CD8-positive, alpha-beta memory T cell (primary cell): ENCODE data around the gene PPM1L. TPM values are rescaled to one million over a fixed set of nuclear protein-coding genes. Genes with fewer than 3 reads are reported as not detected.

Experiments
- CTCF ChIA-PET: fragments of 350-600 bp; sonication (Branson Sonifier 250); formaldehyde crosslinking; loops from one replicate; lab custom pipeline; 2021; ENCODE audit warnings: antibody characterized with exemption; lab: Charles Lee
- POLR2A ChIA-PET: fragments of 350-600 bp; sonication (Branson Sonifier 250); formaldehyde crosslinking; loops from one replicate; lab custom pipeline; 2021; ENCODE audit warnings: antibody characterized with exemption; lab: Charles Lee
- DNase-seq, 5 donors: peaks; one replicate each; pipeline versions ENCODE4 v3.0.0 to v3.0.0-alpha.2; 2020 to 2022; ENCODE audit warnings: mixed read lengths in 1 of 5
- H3K27ac ChIP-seq: one replicate; pipeline ENCODE4 v1.7.0; 2013; ENCODE audit warnings: low read depth, mild to moderate bottlenecking, low read length, moderate library complexity
- H3K27me3 ChIP-seq: 2 replicates; pipeline ENCODE4 v1.7.0; 2013; ENCODE audit warnings: low read length, mild to moderate bottlenecking; ENCODE audit not compliant: insufficient read depth, poor library complexity, severe bottlenecking
- H3K36me3 ChIP-seq: 2 replicates; pipeline ENCODE4 v1.7.0; 2013; ENCODE audit warnings: mild to moderate bottlenecking, low read length, moderate library complexity; ENCODE audit not compliant: insufficient read depth
- H3K4me1 ChIP-seq: 2 replicates; pipeline ENCODE4 v1.7.0; 2013; ENCODE audit warnings: mild to moderate bottlenecking, low read length, moderate library complexity; ENCODE audit not compliant: insufficient read depth
- H3K4me3 ChIP-seq: 2 replicates; pipeline ENCODE4 v1.7.0; 2013; ENCODE audit warnings: mild to moderate bottlenecking, low read length
- H3K9me3 ChIP-seq: 2 replicates; pipeline ENCODE4 v1.7.0; 2013; ENCODE audit warnings: mild to moderate bottlenecking, low read length
- H3K27ac Mint-ChIP-seq, 8 donors: one replicate each; pipeline ENCODE4 v1.8.0; 2020 to 2021; ENCODE audit warnings: mixed read lengths in 8 of 8, mild to moderate bottlenecking in 6 of 8, inconsistent platforms in 3 of 8, moderate library complexity in 3 of 8
- H3K27me3 Mint-ChIP-seq, 2 donors: one replicate each; pipeline ENCODE4 v1.8.0; 2020 to 2021; ENCODE audit warnings: mixed read lengths in 2 of 2, mild to moderate bottlenecking in 1 of 2, moderate library complexity in 1 of 2
- H3K36me3 Mint-ChIP-seq, 3 donors: one replicate each; pipeline ENCODE4 v1.8.0; 2020 to 2021; ENCODE audit warnings: mixed read lengths in 3 of 3, inconsistent platforms in 1 of 3, mild to moderate bottlenecking in 1 of 3
- H3K4me1 Mint-ChIP-seq, 3 donors: one replicate each; pipeline ENCODE4 v1.8.0; 2020 to 2021; ENCODE audit warnings: mixed read lengths in 3 of 3, inconsistent platforms in 1 of 3, mild to moderate bottlenecking in 1 of 3
- H3K4me3 Mint-ChIP-seq, 7 donors: one replicate each; pipeline ENCODE4 v1.8.0; 2020 to 2021; ENCODE audit warnings: mixed read lengths in 7 of 7, mild to moderate bottlenecking in 6 of 7, moderate library complexity in 4 of 7, inconsistent platforms in 2 of 7
- H3K9me3 Mint-ChIP-seq, 5 donors: one replicate each; pipeline ENCODE4 v1.8.0; 2020 to 2022; ENCODE audit warnings: mixed read lengths in 5 of 5, mild to moderate bottlenecking in 3 of 5, moderate library complexity in 2 of 5, inconsistent platforms in 1 of 5
- polyA plus RNA-seq: library from polyadenylated mRNA; unstranded; fragments of 300-500 nt; fragmentation: Illumina TruSeq; gene quantifications from one replicate; pipeline ENCODE4 v1.2.3, GENCODE V29; 2021
- total RNA-seq, 2 experiments: library from RNA; stranded (reverse); gene quantifications; one replicate each; pipeline ENCODE4 v1.2.3, GENCODE V29; 2021

Gene PPM1L
- total and polyA plus RNA-seq, 3 experiments from 2014 or later, result 1.3 to 4.4 (median 3.8) TPM

GRCh38 chr3:160874736-160875135, 118.7 kb downstream of the PPM1L start:
- POLR2A ChIA-PET, result no interaction called here
- H3K9me3 Mint-ChIP-seq, result peaks cover 0 to 16% (median 5%) of the 10 kb centered on the region in 5 donors
- peaks cover 0 to 4% of the 10 kb centered on the region in 2 donors for H3K27me3 Mint-ChIP-seq
- no peak overlapping the region for H3K4me3 Mint-ChIP-seq
- H3K4me1 Mint-ChIP-seq, result no peaks in the 10 kb centered on the region
- CTCF ChIA-PET, result no interaction called here
- H3K4me1 ChIP-seq, result no peaks in the 10 kb centered on the region
- no peaks in the 10 kb centered on the region for H3K9me3 ChIP-seq
- H3K27ac ChIP-seq, result no peak overlapping the region
- H3K4me3 ChIP-seq, result no peak overlapping the region
- no peaks in the 10 kb centered on the region for H3K27me3 ChIP-seq
- no peak for DNase-seq
- H3K36me3 ChIP-seq, result no peaks in the 10 kb centered on the region
- no peak overlapping the region for H3K27ac Mint-ChIP-seq
- H3K36me3 Mint-ChIP-seq, result peaks cover 0 to 10% (median 0%) of the 10 kb centered on the region in 3 donors

GRCh38 chr3:160876643-160877042, 120.6 kb downstream of the PPM1L start:
- Histone ChIP-seq H3K36me3 (no peaks in the 10 kb centered on the region), H3K4me1 (no peaks in the 10 kb centered on the region), H3K9me3 (no peaks in the 10 kb centered on the region), H3K27me3 (no peaks in the 10 kb centered on the region), H3K4me3 (no peak overlapping the region), H3K27ac (no peak overlapping the region)
- Mint-ChIP-seq H3K27me3 (peaks cover 0 to 6% of the 10 kb centered on the region in 2 donors), H3K4me1 (no peaks in the 10 kb centered on the region), H3K27ac (no peak overlapping the region), H3K9me3 (peaks cover 0 to 19% (median 7%) of the 10 kb centered on the region in 5 donors), H3K36me3 (peaks cover 0 to 17% (median 0%) of the 10 kb centered on the region in 3 donors), H3K4me3 (no peak overlapping the region)
- ChIA-PET CTCF (no interaction called here), POLR2A (no interaction called here)
- no peak for DNase-seq

- Mint-ChIP-seq H3K9me3 (peaks cover 0 to 22% (median 7%) of the 10 kb centered on the region in 5 donors), H3K4me3 (no peak overlapping the region), H3K36me3 (peaks cover 0 to 23% (median 0%) of the 10 kb centered on the region in 3 donors), H3K4me1 (no peaks in the 10 kb centered on the region), H3K27ac (no peak overlapping the region), H3K27me3 (peaks cover 3 to 10% of the 10 kb centered on the region in 2 donors)
- no peaks in the 10 kb centered on the region for H3K9me3 ChIP-seq
- H3K36me3 ChIP-seq, result no peaks in the 10 kb centered on the region
- H3K4me3 ChIP-seq, result no peak overlapping the region
- H3K27me3 ChIP-seq, result no peaks in the 10 kb centered on the region
- no peaks in the 10 kb centered on the region for H3K4me1 ChIP-seq
- ChIA-PET CTCF (no interaction called here), POLR2A (no interaction called here)
- no peak overlapping the region for H3K27ac ChIP-seq
- DNase-seq, result no peak
These were observed 123.8 kb downstream of the PPM1L start for GRCh38 chr3:160879859-160880258.

GRCh38 chr3:160883373-160883772, 127.3 kb downstream of the PPM1L start:
- no peaks in the 10 kb centered on the region for H3K4me1 ChIP-seq
- H3K36me3 ChIP-seq, result no peaks in the 10 kb centered on the region
- Mint-ChIP-seq H3K4me3 (no peak overlapping the region), H3K36me3 (peaks cover 0 to 29% (median 1%) of the 10 kb centered on the region in 3 donors), H3K27me3 (peaks cover 5 to 10% of the 10 kb centered on the region in 2 donors), H3K27ac (no peak overlapping the region), H3K9me3 (peaks cover 0 to 32% (median 21%) of the 10 kb centered on the region in 5 donors), H3K4me1 (no peaks in the 10 kb centered on the region)
- H3K27ac ChIP-seq, result no peak overlapping the region
- ChIA-PET CTCF (no interaction called here), POLR2A (no interaction called here)
- H3K27me3 ChIP-seq, result no peaks in the 10 kb centered on the region
- no peak overlapping the region for H3K4me3 ChIP-seq
- no peak for DNase-seq
- H3K9me3 ChIP-seq, result no peaks in the 10 kb centered on the region

GRCh38 chr3:160885791-160886286, 129.8 kb downstream of the PPM1L start:
- no peak overlapping the region for H3K27ac ChIP-seq
- no peaks in the 10 kb centered on the region for H3K27me3 ChIP-seq
- H3K27me3 Mint-ChIP-seq, result peaks cover 7 to 8% of the 10 kb centered on the region in 2 donors
- H3K9me3 Mint-ChIP-seq, result peaks cover 6 to 52% (median 32%) of the 10 kb centered on the region in 5 donors
- no peaks in the 10 kb centered on the region for H3K9me3 ChIP-seq
- H3K36me3 ChIP-seq, result no peaks in the 10 kb centered on the region
- peaks cover 0 to 35% (median 1%) of the 10 kb centered on the region in 3 donors for H3K36me3 Mint-ChIP-seq
- H3K4me1 ChIP-seq, result no peaks in the 10 kb centered on the region
- no peak overlapping the region for H3K4me3 Mint-ChIP-seq
- no peak overlapping the region for H3K27ac Mint-ChIP-seq
- DNase-seq, result no peak
- H3K4me1 Mint-ChIP-seq, result no peaks in the 10 kb centered on the region
- POLR2A ChIA-PET, result no interaction called here
- CTCF ChIA-PET, result no interaction called here
- H3K4me3 ChIP-seq, result no peak overlapping the region

- no peak overlapping the region for H3K27ac ChIP-seq
- CTCF ChIA-PET, result no interaction called here
These were observed 130.4 kb downstream of the PPM1L start for GRCh38 chr3:160886421-160886820.

GRCh38 chr3:160893207-160893606, 137.2 kb downstream of the PPM1L start:
- H3K9me3 ChIP-seq, result no peaks in the 10 kb centered on the region
- peaks cover 0 to 2% of the 10 kb centered on the region in 2 donors for H3K27me3 Mint-ChIP-seq
- no peak overlapping the region for H3K4me3 ChIP-seq
- no peak for DNase-seq
- no peaks in the 10 kb centered on the region for H3K36me3 ChIP-seq
- H3K4me3 Mint-ChIP-seq, result no peak overlapping the region
- H3K27ac ChIP-seq, result no peak overlapping the region
- H3K4me1 Mint-ChIP-seq, result no peaks in the 10 kb centered on the region
- peaks cover 6 to 39% (median 21%) of the 10 kb centered on the region in 5 donors for H3K9me3 Mint-ChIP-seq
- no peaks in the 10 kb centered on the region for H3K27me3 ChIP-seq
- CTCF ChIA-PET, result no interaction called here
- POLR2A ChIA-PET, result no interaction called here
- no peaks in the 10 kb centered on the region for H3K4me1 ChIP-seq
- H3K36me3 Mint-ChIP-seq, result peaks cover 0 to 12% (median 5%) of the 10 kb centered on the region in 3 donors
- H3K27ac Mint-ChIP-seq, result no peak overlapping the region

More at GRCh38 chr3:160886421-160886820, 130.4 kb downstream of the PPM1L start:
- Histone ChIP-seq H3K9me3 (no peaks in the 10 kb centered on the region), H3K36me3 (no peaks in the 10 kb centered on the region), H3K4me1 (no peaks in the 10 kb centered on the region), H3K27me3 (no peaks in the 10 kb centered on the region), H3K4me3 (no peak overlapping the region)
- DNase-seq, result no peak
- Mint-ChIP-seq H3K9me3 (peaks cover 6 to 54% (median 37%) of the 10 kb centered on the region in 5 donors), H3K36me3 (peaks cover 0 to 33% (median 1%) of the 10 kb centered on the region in 3 donors), H3K4me3 (no peak overlapping the region), H3K4me1 (no peaks in the 10 kb centered on the region), H3K27me3 (peaks cover 4 to 7% of the 10 kb centered on the region in 2 donors), H3K27ac (no peak overlapping the region)
- POLR2A ChIA-PET, result no interaction called here

- POLR2A ChIA-PET, result no interaction called here
These were observed 148.7 kb downstream of the PPM1L start for GRCh38 chr3:160904691-160905090.

More at GRCh38 chr3:160904691-160905090, 148.7 kb downstream of the PPM1L start:
- Mint-ChIP-seq H3K27ac (no peak overlapping the region), H3K9me3 (peaks cover 3 to 20% (median 11%) of the 10 kb centered on the region in 5 donors), H3K36me3 (peaks cover 0 to 8% (median 0%) of the 10 kb centered on the region in 3 donors), H3K4me1 (no peaks in the 10 kb centered on the region), H3K27me3 (peaks cover 2 to 4% of the 10 kb centered on the region in 2 donors), H3K4me3 (no peak overlapping the region)
- Histone ChIP-seq H3K36me3 (no peaks in the 10 kb centered on the region), H3K9me3 (no peaks in the 10 kb centered on the region), H3K4me3 (no peak overlapping the region), H3K4me1 (no peaks in the 10 kb centered on the region), H3K27ac (no peak overlapping the region), H3K27me3 (no peaks in the 10 kb centered on the region)
- DNase-seq, result no peak
- CTCF ChIA-PET, result no interaction called here
